GM21528 (cell line): ENCODE data around the gene B3GNT9.

Experiments
- ATAC-seq: cut with Tn5 transposase; IDR thresholded peaks from one replicate; pipeline ENCODE4 v1.9.1; 2021; ENCODE audit warnings: mild to moderate bottlenecking, moderate library complexity; ENCODE audit not compliant: unreplicated experiment, low FRiP score

The B3GNT9 gene

GRCh38 chr16:67116388-67117311 is 34.1 kb downstream of the B3GNT9 start:
- ATAC-seq = no peak

GRCh38 chr16:67115639-67116038 is 35.2 kb downstream of the B3GNT9 start:
- no peak for ATAC-seq

GRCh38 chr16:67114793-67115192 is 36.0 kb downstream of the B3GNT9 start:
- no peak for ATAC-seq

- ATAC-seq = no peak
These were observed 38.0 kb downstream of the B3GNT9 start for GRCh38 chr16:67112591-67113399.

GRCh38 chr16:67111951-67112444 is 38.8 kb downstream of the B3GNT9 start:
- no peak for ATAC-seq

- peak; percentile 84 for ATAC-seq
These were observed 41.2 kb downstream of the B3GNT9 start, which contains the start of gene PHAF1 for GRCh38 chr16:67109407-67110135. Gene PHAF1, plus strand, starts transcription at chr16:67109941. Its CDS starts 235 bp downstream, at chr16:67110176.

- ATAC-seq = no peak
These were observed 41.8 kb downstream of the B3GNT9 start for GRCh38 chr16:67108931-67109406.

GRCh38 chr16:67108489-67108888 is 42.3 kb downstream of the B3GNT9 start:
- ATAC-seq = no peak

- ATAC-seq = no peak
These were observed 44.9 kb downstream of the B3GNT9 start for GRCh38 chr16:67105881-67106280.

GRCh38 chr16:67105246-67105645 is 45.6 kb downstream of the B3GNT9 start:
- ATAC-seq = no peak

- no peak for ATAC-seq
These were observed 46.0 kb downstream of the B3GNT9 start for GRCh38 chr16:67104845-67105244.

- ATAC-seq = no peak
These were observed 46.7 kb downstream of the B3GNT9 start for GRCh38 chr16:67104061-67104460.

GRCh38 chr16:67101311-67102082 is 49.3 kb downstream of the B3GNT9 start:
- no peak for ATAC-seq

GRCh38 chr16:67100569-67101310 is 50.1 kb downstream of the B3GNT9 start:
- ATAC-seq = no peak

- no peak for ATAC-seq
These were observed 52.2 kb downstream of the B3GNT9 start for GRCh38 chr16:67098599-67098998.
